ENCODE results near the gene CLGN. TPM values are rescaled to one million over a fixed set of nuclear protein-coding genes. Genes with fewer than 3 reads are reported as not detected.

The CLGN gene
- total RNA-seq, 6 experiments from 2014 or later: 0.06 to 0.57 (median 0.24) TPM

DNA sequence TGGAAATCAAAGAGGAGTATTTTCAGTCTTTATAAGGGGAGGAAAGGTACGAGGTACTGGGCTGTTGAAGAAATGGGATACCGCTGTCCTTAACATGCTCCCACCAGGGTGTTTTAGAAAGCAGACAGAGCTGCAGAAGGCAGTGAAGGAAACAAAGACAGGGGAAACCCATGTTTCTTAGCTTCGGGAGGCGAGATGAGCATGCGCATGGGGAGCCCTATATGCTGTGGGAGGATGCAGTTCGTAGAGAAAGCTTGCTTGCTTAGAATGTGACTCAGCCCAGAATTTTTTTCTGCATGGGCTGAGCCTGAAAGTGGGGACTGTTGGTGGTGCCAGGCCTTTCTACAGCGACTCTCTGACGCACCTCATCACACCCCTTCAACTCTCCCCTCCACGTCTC lies 82.8 kb downstream of the CLGN start:
- H3K27ac Mint-ChIP-seq: no peak overlapping the region
- H3K36me3 Mint-ChIP-seq (ENCODE audit: low read depth): no peaks in the 10 kb centered on the region
- DNase-seq: no peak
- H3K4me3 Mint-ChIP-seq: no peak overlapping the region
- peaks cover 29% of the 10 kb centered on the region for H3K27me3 Mint-ChIP-seq (ENCODE audit: insufficient read depth)
- H3K4me1 Mint-ChIP-seq (ENCODE audit: low read depth): no peaks in the 10 kb centered on the region
- TF ChIP-seq CTCF (IDR thresholded peaks at IDR 0.05): no peak
- H3K9me3 Mint-ChIP-seq: no peaks in the 10 kb centered on the region

- H3K4me3 Mint-ChIP-seq: no peak overlapping the region
- H3K4me1 Mint-ChIP-seq (ENCODE audit: low read depth): no peaks in the 10 kb centered on the region
- no peak for TF ChIP-seq CTCF (IDR thresholded peaks at IDR 0.05)
- H3K9me3 Mint-ChIP-seq: no peaks in the 10 kb centered on the region
- no peak overlapping the region for H3K27ac Mint-ChIP-seq
- H3K36me3 Mint-ChIP-seq (ENCODE audit: low read depth): no peaks in the 10 kb centered on the region
- DNase-seq: no peak
- peaks cover 23% of the 10 kb centered on the region for H3K27me3 Mint-ChIP-seq (ENCODE audit: insufficient read depth)
Measured at GRCh38 chr4:140344101-140344500, 83.3 kb downstream of the CLGN start.

DNA sequence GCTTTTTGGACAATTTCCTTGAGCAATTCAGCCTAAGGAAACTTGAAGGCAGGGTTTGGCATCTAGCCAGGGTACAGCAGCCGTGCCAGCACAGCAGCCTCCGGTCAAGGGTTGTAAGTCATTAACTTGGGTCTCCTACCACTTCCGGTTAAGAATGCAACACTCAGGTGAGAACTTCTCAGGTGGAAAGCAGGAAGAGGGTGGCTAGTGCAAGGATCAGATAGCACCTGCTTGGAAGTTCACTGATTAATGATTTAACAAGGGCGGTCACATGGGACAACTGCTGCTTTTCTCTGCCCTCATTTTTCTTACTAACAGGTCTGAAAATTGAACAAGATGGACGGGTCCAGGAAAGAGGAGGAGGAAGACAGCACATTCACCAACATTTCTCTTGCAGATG lies 84.1 kb downstream of the CLGN start:
- Mint-ChIP-seq H3K27me3 (ENCODE audit: insufficient read depth) (peaks cover 20% of the 10 kb centered on the region), H3K9me3 (no peaks in the 10 kb centered on the region), H3K36me3 (ENCODE audit: low read depth) (no peaks in the 10 kb centered on the region), H3K27ac (no peak overlapping the region), H3K4me3 (no peak overlapping the region; the same call in 1 of the 2 replicates), H3K4me1 (ENCODE audit: low read depth) (no peaks in the 10 kb centered on the region)
- TF ChIP-seq CTCF (IDR thresholded peaks at IDR 0.05): no peak
- no peak for DNase-seq

DNA sequence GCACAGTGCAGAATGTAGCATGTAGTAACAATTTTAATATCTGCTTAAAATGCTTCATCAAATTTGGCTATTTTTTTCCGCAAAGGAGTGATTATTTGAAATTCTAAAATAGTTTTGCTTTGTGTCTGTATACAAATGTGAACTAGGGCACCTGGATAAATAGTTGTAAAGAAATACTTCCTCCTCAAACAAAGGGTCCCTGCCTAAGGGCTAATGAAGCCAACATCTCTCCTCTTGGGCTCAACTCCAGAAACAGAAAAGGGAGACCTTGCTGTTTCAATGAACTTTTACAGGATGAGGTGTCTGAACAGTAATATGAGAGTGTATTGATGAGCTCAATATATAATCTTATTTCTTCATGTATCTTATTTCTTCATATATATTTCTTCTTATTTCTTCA lies 84.8 kb downstream of the CLGN start:
- Mint-ChIP-seq H3K27me3 (ENCODE audit: insufficient read depth) (peaks cover 21% of the 10 kb centered on the region), H3K9me3 (no peaks in the 10 kb centered on the region), H3K4me3 (no peak overlapping the region), H3K36me3 (ENCODE audit: low read depth) (no peaks in the 10 kb centered on the region), H3K4me1 (ENCODE audit: low read depth) (no peaks in the 10 kb centered on the region), H3K27ac (no peak overlapping the region)
- TF ChIP-seq CTCF (IDR thresholded peaks at IDR 0.05): no peak
- DNase-seq: no peak

Other genes starting within 250 kb of the CLGN start
- 10 to 100 TPM; 57.9 to 73.6 (median 68.3) TPM for gene SCOC, start 54.0 kb downstream of the CLGN start, total RNA-seq (2021; fragmentation: NEBNext Ultra II Directional; extraction: Animal tissue kit (Norgen Biotek cat#: 25700))
- not detected for gene MGAT4D, start 70.6 kb upstream of the CLGN start, total RNA-seq (2021; fragmentation: NEBNext Ultra II Directional; extraction: Animal tissue kit (Norgen Biotek cat#: 25700))
- 10 to 100 TPM; 18.9 to 23.7 (median 21.2) TPM for gene ELMOD2, start 96.5 kb upstream of the CLGN start, total RNA-seq (2021; fragmentation: NEBNext Ultra II Directional; extraction: Animal tissue kit (Norgen Biotek cat#: 25700))
- not detected for gene UCP1, start 141.3 kb upstream of the CLGN start, total RNA-seq (2021; fragmentation: NEBNext Ultra II Directional; extraction: Animal tissue kit (Norgen Biotek cat#: 25700))

Data from HFFc6 (cell line).